HEK293 (cell line): ENCODE results near the gene DGKG.

Experiments
- CTCF ChIA-PET: fragments of 350-600 bp; formaldehyde crosslinking; extraction: SDS; loops from one replicate; lab custom pipeline; 2021; ENCODE audit warnings: antibody characterized with exemption; lab: Yijun Ruan, JAX
- POLR2A ChIA-PET: fragments of 300-600 bp; formaldehyde crosslinking; extraction: SDS; loops from one replicate; lab custom pipeline; 2020; ENCODE audit warnings: antibody characterized with exemption, inconsistent platforms; lab: Yijun Ruan, JAX
- H3K27ac ChIP-seq: fragments of 200-500 bp; sonication (Bioruptor generic); 2 replicates; pipeline ENCODE4 v1.5.1; 2014; ENCODE audit warnings: low read depth, low read length, control low read depth, inconsistent platforms; ENCODE audit errors: extremely low read depth
- H3K36me3 ChIP-seq, 2 experiments: fragments of 200-500 bp in 1 of 2; sonication (Bioruptor generic) in 1 of 2; 1 replicate in 1 of 2; 2 replicates in 1 of 2; pipeline ENCODE4 v1.5.1; 2014 to 2017; ENCODE audit warnings: inconsistent platforms in 2 of 2, low read length in 2 of 2; ENCODE audit not compliant: control insufficient read depth in 2 of 2, insufficient read depth in 1 of 2
- H3K4me1 ChIP-seq: fragments of 200-500 bp; sonication (Bioruptor generic); 2 replicates; pipeline ENCODE4 v1.5.1; 2014; ENCODE audit warnings: mild to moderate bottlenecking, low read length, inconsistent platforms; ENCODE audit not compliant: control insufficient read depth, insufficient read depth
- H3K4me3 ChIP-seq: 2 replicates; pipeline ENCODE4 v1.5.1; 2011; ENCODE audit warnings: low read depth, mild to moderate bottlenecking, control low read depth, low read length, moderate library complexity
- H3K9me3 ChIP-seq: fragments of 200-500 bp; sonication (Bioruptor generic); 2 replicates; pipeline ENCODE4 v1.5.1; 2014; ENCODE audit warnings: low read depth, low read length, inconsistent platforms; ENCODE audit not compliant: control insufficient read depth, insufficient read depth
- EGR2 ChIP-seq: fragments of 450-650 bp; formaldehyde crosslinking; IDR thresholded peaks from 2 replicates; pipeline ENCODE4 v1.5.1; 2016; ENCODE audit warnings: low read depth, missing biosample characterization, missing genetic modification characterization
- GLI2 ChIP-seq: fragments of 450-650 bp; formaldehyde crosslinking; IDR thresholded peaks from 2 replicates; pipeline ENCODE4; 2017; ENCODE audit warnings: missing biosample characterization, missing genetic modification characterization, low read depth, borderline replicate concordance
- KLF8 ChIP-seq: fragments of 450-650 bp; formaldehyde crosslinking; IDR thresholded peaks from 2 replicates; pipeline ENCODE4 v1.5.1; 2016; ENCODE audit warnings: missing biosample characterization, missing genetic modification characterization
- MYNN ChIP-seq: fragments of 450-650 bp; formaldehyde crosslinking; IDR thresholded peaks from 2 replicates; pipeline ENCODE4 v1.5.1; 2016; ENCODE audit warnings: missing biosample characterization, missing genetic modification characterization, borderline replicate concordance
- ZFHX2 ChIP-seq: fragments of 450-650 bp; formaldehyde crosslinking; conservative IDR thresholded peaks from 2 replicates; pipeline ENCODE4 v1.5.1; 2016; ENCODE audit warnings: missing biosample characterization, missing genetic modification characterization
- ZFP41 ChIP-seq: fragments of 450-650 bp; formaldehyde crosslinking; IDR thresholded peaks from 2 replicates; pipeline ENCODE4 v1.5.1; 2016; ENCODE audit warnings: missing biosample characterization, missing genetic modification characterization, borderline replicate concordance
- ZNF202 ChIP-seq: fragments of 450-650 bp; formaldehyde crosslinking; IDR thresholded peaks from 2 replicates; pipeline ENCODE4 v1.5.1; 2016; ENCODE audit warnings: missing biosample characterization, missing genetic modification characterization, borderline replicate concordance
- ZNF548 ChIP-seq: fragments of 450-650 bp; formaldehyde crosslinking; IDR thresholded peaks from 2 replicates; pipeline ENCODE4 v1.5.1; 2016; ENCODE audit warnings: missing biosample characterization, missing genetic modification characterization
- ZNF561 ChIP-seq: fragments of 450-650 bp; IDR thresholded peaks from 2 replicates; pipeline ENCODE4 v1.5.1; 2018; ENCODE audit warnings: missing biosample characterization, missing genetic modification characterization, borderline replicate concordance
- ZNF76 ChIP-seq: fragments of 450-650 bp; formaldehyde crosslinking; IDR thresholded peaks from 2 replicates; pipeline ENCODE4; 2016; ENCODE audit warnings: low read depth, missing biosample characterization, missing genetic modification characterization, borderline replicate concordance
- TF ChIP-seq, protein P1 (sequence below): fragments of 450-650 bp; formaldehyde crosslinking; IDR thresholded peaks from 2 replicates; pipeline ENCODE4 v1.5.1; 2016; ENCODE audit warnings: missing biosample characterization, missing genetic modification characterization
- TF ChIP-seq, protein P2 (sequence below): fragments of 450-650 bp; formaldehyde crosslinking; IDR thresholded peaks from 2 replicates; pipeline ENCODE4 v1.5.1; 2016; ENCODE audit warnings: missing biosample characterization, missing genetic modification characterization
- TF ChIP-seq, protein P3 (sequence below): fragments of 450-650 bp; formaldehyde crosslinking; IDR thresholded peaks from 2 replicates; pipeline ENCODE4 v1.5.1; 2016; ENCODE audit warnings: missing biosample characterization, missing genetic modification characterization

DGKG gene

GRCh38 chr3:186307594-186308221 lies 54.3 kb downstream of the DGKG start:
- POLR2A ChIA-PET = no interaction called here
- Histone ChIP-seq H3K36me3 (no peaks in the 10 kb centered on the region), H3K4me1 (no peaks in the 10 kb centered on the region), H3K27ac (no peak overlapping the region), H3K9me3 (no peaks in the 10 kb centered on the region), H3K4me3 (no peak overlapping the region)
- CTCF ChIA-PET = interaction anchor here (0.6 kb wide), 1 partner anchor 293 kb away, joined by 4 read pairs; no protein-coding TSS in a partner anchor
- TF ChIP-seq, protein P1, sequence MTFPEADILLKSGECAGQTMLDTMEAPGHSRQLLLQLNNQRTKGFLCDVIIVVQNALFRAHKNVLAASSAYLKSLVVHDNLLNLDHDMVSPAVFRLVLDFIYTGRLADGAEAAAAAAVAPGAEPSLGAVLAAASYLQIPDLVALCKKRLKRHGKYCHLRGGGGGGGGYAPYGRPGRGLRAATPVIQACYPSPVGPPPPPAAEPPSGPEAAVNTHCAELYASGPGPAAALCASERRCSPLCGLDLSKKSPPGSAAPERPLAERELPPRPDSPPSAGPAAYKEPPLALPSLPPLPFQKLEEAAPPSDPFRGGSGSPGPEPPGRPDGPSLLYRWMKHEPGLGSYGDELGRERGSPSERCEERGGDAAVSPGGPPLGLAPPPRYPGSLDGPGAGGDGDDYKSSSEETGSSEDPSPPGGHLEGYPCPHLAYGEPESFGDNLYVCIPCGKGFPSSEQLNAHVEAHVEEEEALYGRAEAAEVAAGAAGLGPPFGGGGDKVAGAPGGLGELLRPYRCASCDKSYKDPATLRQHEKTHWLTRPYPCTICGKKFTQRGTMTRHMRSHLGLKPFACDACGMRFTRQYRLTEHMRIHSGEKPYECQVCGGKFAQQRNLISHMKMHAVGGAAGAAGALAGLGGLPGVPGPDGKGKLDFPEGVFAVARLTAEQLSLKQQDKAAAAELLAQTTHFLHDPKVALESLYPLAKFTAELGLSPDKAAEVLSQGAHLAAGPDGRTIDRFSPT (tag by site-specific recombination) = 0 out of 2 replicates have a peak, but pooled peaks have one; percentile 24
- TF ChIP-seq MYNN (tag by site-specific recombination) (no peak), KLF8 (no peak), ZNF548 (tag by site-specific recombination) (no peak), EGR2 (tag by site-specific recombination) (no peak)
- TF ChIP-seq, protein P2, sequence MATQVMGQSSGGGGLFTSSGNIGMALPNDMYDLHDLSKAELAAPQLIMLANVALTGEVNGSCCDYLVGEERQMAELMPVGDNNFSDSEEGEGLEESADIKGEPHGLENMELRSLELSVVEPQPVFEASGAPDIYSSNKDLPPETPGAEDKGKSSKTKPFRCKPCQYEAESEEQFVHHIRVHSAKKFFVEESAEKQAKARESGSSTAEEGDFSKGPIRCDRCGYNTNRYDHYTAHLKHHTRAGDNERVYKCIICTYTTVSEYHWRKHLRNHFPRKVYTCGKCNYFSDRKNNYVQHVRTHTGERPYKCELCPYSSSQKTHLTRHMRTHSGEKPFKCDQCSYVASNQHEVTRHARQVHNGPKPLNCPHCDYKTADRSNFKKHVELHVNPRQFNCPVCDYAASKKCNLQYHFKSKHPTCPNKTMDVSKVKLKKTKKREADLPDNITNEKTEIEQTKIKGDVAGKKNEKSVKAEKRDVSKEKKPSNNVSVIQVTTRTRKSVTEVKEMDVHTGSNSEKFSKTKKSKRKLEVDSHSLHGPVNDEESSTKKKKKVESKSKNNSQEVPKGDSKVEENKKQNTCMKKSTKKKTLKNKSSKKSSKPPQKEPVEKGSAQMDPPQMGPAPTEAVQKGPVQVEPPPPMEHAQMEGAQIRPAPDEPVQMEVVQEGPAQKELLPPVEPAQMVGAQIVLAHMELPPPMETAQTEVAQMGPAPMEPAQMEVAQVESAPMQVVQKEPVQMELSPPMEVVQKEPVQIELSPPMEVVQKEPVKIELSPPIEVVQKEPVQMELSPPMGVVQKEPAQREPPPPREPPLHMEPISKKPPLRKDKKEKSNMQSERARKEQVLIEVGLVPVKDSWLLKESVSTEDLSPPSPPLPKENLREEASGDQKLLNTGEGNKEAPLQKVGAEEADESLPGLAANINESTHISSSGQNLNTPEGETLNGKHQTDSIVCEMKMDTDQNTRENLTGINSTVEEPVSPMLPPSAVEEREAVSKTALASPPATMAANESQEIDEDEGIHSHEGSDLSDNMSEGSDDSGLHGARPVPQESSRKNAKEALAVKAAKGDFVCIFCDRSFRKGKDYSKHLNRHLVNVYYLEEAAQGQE (tag by site-specific recombination) = peak; percentile 93

GRCh38 chr3:186305286-186305685 lies 56.7 kb downstream of the DGKG start:
- no peak for TF ChIP-seq ZFP41 (tag by site-specific recombination)
- TF ChIP-seq, protein P3, sequence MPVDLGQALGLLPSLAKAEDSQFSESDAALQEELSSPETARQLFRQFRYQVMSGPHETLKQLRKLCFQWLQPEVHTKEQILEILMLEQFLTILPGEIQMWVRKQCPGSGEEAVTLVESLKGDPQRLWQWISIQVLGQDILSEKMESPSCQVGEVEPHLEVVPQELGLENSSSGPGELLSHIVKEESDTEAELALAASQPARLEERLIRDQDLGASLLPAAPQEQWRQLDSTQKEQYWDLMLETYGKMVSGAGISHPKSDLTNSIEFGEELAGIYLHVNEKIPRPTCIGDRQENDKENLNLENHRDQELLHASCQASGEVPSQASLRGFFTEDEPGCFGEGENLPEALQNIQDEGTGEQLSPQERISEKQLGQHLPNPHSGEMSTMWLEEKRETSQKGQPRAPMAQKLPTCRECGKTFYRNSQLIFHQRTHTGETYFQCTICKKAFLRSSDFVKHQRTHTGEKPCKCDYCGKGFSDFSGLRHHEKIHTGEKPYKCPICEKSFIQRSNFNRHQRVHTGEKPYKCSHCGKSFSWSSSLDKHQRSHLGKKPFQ (tag by site-specific recombination) = no peak
- no peak for TF ChIP-seq ZNF76 (tag by site-specific recombination)
- TF ChIP-seq GLI2 (tag by site-specific recombination) = no peak
- Histone ChIP-seq H3K4me3 (no peak overlapping the region), H3K27ac (no peak overlapping the region), H3K36me3 (no peaks in the 10 kb centered on the region), H3K4me1 (no peaks in the 10 kb centered on the region), H3K9me3 (no peaks in the 10 kb centered on the region)
- CTCF ChIA-PET = no interaction called here
- POLR2A ChIA-PET = no interaction called here

- no peaks in the 10 kb centered on the region for H3K9me3 ChIP-seq
- TF ChIP-seq ZFHX2 (tag by site-specific recombination) (peak; percentile 88), ZNF561 (no peak), EGR2 (tag by site-specific recombination) (peak; percentile 95), ZNF202 (tag by site-specific recombination) (no peak)
- H3K27ac ChIP-seq = no peak overlapping the region
- no peak overlapping the region for H3K4me3 ChIP-seq
- H3K4me1 ChIP-seq = no peaks in the 10 kb centered on the region
- ChIA-PET CTCF (no interaction called here), POLR2A (no interaction called here)
- no peaks in the 10 kb centered on the region for H3K36me3 ChIP-seq
Measured at GRCh38 chr3:186303965-186304364, 58.1 kb downstream of the DGKG start.
